ENCODE results near the gene AK4.

DNA sequence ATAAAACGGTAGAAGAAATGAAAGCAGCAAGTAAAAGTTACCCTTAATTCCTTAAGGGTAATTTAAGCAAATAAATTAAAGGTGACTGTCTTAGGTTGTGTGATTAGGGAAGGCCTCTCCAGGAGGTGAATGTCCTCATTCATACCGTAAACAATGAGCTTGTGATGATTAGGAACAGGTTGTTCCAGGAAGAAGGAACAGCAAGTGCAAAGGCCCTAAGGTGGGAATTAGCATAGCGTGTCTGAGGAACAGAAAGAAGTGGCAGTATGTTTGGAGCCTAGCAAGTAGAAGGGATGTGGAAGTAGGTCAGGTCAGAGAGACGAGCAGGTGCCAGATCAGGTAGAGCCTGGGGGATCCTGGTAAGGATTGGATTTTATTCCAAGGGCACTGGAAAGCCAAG lies 5.6 kb downstream of the AK4 start:
- TF ChIP-seq, protein P1, sequence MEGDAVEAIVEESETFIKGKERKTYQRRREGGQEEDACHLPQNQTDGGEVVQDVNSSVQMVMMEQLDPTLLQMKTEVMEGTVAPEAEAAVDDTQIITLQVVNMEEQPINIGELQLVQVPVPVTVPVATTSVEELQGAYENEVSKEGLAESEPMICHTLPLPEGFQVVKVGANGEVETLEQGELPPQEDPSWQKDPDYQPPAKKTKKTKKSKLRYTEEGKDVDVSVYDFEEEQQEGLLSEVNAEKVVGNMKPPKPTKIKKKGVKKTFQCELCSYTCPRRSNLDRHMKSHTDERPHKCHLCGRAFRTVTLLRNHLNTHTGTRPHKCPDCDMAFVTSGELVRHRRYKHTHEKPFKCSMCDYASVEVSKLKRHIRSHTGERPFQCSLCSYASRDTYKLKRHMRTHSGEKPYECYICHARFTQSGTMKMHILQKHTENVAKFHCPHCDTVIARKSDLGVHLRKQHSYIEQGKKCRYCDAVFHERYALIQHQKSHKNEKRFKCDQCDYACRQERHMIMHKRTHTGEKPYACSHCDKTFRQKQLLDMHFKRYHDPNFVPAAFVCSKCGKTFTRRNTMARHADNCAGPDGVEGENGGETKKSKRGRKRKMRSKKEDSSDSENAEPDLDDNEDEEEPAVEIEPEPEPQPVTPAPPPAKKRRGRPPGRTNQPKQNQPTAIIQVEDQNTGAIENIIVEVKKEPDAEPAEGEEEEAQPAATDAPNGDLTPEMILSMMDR (IDR thresholded peaks at IDR 0.05), result no peak
- TF ChIP-seq POLR2A (IDR thresholded peaks at IDR 0.05), result no peak

Measured in upper lobe of left lung (tissue), 4 donors.